Suprapubic skin (tissue), 4 donors: ENCODE data around the gene SMIM34.

Experiments used
- POLR2A ChIP-seq, 2 donors: fragments of 450-650 bp; IDR thresholded peaks; one replicate each; pipeline ENCODE4 v1.6.1; 2017; ENCODE audit warnings: antibody characterized with exemption in 2 of 2, mild to moderate bottlenecking in 2 of 2, moderate library complexity in 2 of 2
- POLR2AphosphoS5 ChIP-seq, 3 donors: sonication (generic); formaldehyde crosslinking; IDR thresholded peaks; one replicate each; pipeline ENCODE4 v1.6.1; 2017; ENCODE audit warnings: antibody characterized with exemption in 3 of 3
- TF ChIP-seq, protein P1 (sequence below), 2 donors: fragments of 200-600 bp in 1 of 2; fragments of 450-650 bp in 1 of 2; sonication (generic) in 1 of 2; IDR thresholded peaks; one replicate each; pipeline ENCODE4 v1.5.1; 2016 to 2019; ENCODE audit warnings: antibody characterized with exemption in 2 of 2, mild to moderate bottlenecking in 1 of 2, moderate library complexity in 1 of 2

DNA sequence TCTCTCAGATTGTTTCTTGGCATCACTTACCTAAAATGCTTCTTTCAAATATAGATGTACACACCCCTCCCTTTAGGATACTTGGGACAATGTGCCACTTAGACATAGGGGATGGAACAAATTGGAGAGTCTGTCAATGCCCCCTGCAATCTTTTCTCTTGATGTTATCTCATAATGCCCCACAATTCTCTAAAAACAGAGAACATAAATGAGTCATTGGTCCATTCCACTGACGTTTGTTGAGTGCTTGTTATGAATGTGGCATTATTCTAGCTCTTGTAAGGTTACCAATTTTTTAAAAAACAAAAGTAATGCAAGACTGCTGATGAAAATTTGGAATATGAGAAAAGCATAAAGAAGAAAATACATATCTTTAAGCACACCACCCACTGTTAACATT lies 54.0 kb downstream of the SMIM34 start:
- TF ChIP-seq, protein P1, sequence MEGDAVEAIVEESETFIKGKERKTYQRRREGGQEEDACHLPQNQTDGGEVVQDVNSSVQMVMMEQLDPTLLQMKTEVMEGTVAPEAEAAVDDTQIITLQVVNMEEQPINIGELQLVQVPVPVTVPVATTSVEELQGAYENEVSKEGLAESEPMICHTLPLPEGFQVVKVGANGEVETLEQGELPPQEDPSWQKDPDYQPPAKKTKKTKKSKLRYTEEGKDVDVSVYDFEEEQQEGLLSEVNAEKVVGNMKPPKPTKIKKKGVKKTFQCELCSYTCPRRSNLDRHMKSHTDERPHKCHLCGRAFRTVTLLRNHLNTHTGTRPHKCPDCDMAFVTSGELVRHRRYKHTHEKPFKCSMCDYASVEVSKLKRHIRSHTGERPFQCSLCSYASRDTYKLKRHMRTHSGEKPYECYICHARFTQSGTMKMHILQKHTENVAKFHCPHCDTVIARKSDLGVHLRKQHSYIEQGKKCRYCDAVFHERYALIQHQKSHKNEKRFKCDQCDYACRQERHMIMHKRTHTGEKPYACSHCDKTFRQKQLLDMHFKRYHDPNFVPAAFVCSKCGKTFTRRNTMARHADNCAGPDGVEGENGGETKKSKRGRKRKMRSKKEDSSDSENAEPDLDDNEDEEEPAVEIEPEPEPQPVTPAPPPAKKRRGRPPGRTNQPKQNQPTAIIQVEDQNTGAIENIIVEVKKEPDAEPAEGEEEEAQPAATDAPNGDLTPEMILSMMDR (IDR thresholded peaks at IDR 0.05): no peak
- TF ChIP-seq POLR2AphosphoS5 (IDR thresholded peaks at IDR 0.05) (no peak), POLR2A (IDR thresholded peaks at IDR 0.05) (no peak)
